Measurements from ENCODE around the gene LSM7.

The LSM7 gene

GRCh38 chr19:2338055-2338615, 9.7 kb upstream of the LSM7 start:
- no peak for DNase-seq (ENCODE audit: low spot score)

DNA sequence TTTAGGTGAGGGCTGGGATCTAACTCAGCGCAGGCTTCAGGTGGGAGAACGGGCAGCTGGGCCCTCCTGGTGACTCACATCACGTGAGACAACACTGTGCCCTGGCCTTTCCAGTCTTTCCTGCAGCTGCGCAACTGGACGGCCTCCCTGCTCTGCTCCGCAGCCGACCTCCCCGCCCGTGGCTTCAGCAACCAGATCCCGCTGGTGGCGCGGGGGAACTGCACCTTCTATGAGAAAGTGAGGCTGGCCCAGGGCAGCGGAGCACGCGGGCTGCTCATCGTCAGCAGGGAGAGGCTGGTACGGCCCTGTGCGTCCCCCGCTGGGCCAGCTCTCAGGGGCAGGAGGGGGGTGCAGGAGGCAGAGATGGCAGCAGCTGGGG, 8.9 kb upstream of the LSM7 start:
- DNase-seq (ENCODE audit: low spot score), result peak; percentile 69

DNA sequence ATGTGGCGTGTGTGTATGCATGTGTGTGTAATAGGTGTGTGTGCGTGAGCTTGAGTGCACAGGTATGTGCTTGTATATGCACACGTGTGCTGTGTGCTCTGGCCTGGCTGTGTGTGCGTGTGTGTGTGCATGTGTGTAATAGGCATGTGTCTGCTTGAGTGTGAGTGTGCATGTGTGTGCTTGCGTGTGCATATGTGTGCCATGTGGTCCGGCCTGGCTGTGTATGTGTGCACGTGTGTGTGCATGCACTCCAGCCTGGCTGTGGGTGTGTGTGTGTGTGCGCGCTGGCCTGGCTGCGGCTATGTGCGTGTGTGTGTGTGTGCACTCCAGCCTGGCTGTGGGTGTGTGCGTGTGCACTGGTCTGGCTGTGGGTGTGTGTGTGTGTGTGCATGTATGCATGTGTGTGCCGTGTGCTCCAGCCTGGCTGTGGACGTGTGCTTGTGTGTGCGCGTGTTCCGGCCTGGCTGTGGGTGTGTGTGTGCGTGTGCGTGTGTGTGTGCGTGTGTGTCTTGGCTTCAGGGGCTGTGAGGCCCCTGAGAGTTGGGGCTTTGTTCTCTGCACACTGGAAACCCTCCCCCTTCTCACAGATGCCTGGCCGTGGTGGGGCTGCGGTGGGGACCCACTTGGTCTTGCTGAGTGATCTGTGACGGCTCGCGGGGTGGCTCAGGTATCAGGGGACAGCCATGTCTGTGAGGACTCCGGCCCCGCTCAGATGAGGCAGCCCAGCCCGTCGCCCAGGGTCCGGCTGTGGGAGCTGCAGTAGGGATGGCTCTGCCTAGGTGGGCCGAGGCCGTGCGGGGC, 8.3 kb upstream of the LSM7 start:
- no peak for DNase-seq (ENCODE audit: low spot score)

- no peak for DNase-seq (ENCODE audit: low spot score)
These were observed 7.5 kb upstream of the LSM7 start for GRCh38 chr19:2335848-2336247.

DNA sequence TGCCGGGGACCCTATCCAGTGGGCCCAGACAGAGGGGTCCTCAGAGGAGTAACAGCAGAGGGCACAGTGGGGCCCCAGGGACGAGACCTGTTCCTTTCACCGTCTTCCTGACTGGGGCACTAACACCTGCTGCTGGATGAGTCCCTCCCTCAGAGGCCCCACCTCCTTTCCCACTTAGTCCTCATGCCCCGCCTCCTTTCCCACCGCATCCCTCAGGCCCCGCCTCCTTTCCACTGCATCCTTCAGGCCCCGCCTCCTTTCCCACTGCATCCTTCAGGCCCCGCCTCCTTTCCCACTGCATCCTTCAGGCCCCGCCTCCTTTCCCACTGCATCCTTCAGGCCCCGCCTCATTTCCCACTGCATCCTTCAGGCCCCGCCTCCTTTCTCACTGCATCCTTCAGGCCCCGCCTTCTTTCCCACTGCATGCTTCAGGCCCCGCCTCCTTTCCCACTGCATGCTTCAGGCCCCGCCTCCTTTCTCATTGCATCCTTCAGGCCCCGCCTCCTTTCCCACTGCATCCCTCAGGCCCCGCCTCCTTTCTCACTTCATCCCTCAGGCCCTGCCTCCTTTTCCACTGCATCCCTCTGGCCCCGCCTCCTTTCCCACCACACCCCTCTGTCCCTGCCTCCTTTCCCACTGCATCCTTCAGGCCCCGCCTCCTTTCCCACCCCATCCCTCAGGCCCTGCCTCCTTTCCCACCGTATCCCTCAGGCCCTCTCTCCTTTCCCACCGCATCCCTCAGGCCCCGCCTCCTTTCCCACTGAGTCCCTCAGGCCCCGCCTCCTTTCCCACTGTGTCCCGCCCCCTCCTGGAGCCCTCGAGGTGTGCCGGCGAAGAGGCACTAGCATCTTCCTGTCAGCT, 6.8 kb upstream of the LSM7 start:
- no peak for DNase-seq (ENCODE audit: low spot score)

GRCh38 chr19:2334426-2334825, 6.0 kb upstream of the LSM7 start:
- no peak for DNase-seq (ENCODE audit: low spot score)

- no peak for DNase-seq (ENCODE audit: low spot score)
These were observed 5.4 kb upstream of the LSM7 start for GRCh38 chr19:2333807-2334211.

- DNase-seq (ENCODE audit: low spot score), result no peak
These were observed 4.8 kb upstream of the LSM7 start for GRCh38 chr19:2333027-2333806.

DNA sequence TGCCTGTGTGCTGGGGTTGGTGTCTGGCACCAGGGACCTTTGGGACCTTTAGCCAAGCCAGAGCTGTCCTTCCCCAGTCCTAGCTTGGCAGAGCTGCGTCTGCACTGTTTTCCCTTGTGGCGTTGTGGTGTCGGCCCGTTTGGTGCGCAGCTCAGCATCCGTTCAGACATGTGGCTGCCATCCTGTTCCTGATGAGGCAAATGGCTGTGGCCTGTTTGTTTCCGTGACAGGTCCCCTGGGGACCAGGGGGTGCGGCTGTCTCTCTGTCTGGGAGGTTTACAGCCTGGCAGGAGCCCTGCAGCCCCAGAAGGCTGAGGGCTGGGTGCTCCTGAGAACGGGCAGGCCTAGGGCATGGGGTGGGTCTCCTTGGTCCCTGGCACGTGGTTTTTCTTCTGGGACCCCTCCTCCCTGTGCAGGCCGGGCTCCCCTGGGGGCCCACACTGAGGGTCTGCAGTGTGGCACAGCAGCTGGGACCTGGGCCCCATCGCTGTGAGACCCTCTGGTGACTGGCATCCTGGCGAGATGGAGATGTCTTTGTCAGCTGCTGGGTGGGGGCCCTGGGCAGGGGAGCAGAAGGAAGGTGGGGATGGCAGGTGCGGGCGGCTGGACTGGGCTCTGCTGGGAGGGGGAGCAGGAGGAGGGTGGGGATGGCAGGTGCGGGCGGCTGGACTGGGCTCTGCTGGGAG, 4.1 kb upstream of the LSM7 start:
- DNase-seq (ENCODE audit: low spot score), result peak; percentile 84

DNA sequence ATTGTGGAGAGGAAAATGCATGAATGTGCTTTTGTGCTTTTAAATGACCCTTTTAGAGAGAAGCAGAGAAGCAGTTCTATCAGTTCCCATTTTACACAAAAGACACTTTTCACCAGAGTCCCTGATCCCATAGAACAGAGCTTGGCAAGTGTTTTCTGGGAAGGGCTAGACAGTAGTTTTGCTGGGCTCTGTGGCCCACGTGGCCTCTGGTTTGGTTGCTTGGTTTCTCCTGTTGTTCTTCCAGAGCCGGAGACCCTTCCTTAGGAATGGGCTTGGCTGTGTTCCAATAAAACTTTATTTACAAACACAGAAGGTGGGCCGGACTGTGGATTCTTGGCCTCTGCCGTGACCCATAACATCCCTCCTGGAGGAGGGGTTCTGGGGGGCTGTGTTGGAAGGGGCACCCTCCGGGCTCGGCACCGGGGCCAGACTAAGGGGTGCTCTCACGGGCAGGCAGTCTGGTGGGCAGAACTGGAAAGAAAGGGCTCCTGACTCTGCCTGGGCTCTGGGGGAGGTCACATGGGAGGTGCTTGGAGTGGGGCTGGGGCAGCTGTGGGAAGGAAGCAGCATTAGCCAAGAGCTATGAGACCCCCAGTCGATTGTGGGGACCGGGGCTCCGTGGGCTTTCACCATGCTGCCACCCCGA, 3.3 kb upstream of the LSM7 start:
- DNase-seq (ENCODE audit: low spot score), result no peak

DNA sequence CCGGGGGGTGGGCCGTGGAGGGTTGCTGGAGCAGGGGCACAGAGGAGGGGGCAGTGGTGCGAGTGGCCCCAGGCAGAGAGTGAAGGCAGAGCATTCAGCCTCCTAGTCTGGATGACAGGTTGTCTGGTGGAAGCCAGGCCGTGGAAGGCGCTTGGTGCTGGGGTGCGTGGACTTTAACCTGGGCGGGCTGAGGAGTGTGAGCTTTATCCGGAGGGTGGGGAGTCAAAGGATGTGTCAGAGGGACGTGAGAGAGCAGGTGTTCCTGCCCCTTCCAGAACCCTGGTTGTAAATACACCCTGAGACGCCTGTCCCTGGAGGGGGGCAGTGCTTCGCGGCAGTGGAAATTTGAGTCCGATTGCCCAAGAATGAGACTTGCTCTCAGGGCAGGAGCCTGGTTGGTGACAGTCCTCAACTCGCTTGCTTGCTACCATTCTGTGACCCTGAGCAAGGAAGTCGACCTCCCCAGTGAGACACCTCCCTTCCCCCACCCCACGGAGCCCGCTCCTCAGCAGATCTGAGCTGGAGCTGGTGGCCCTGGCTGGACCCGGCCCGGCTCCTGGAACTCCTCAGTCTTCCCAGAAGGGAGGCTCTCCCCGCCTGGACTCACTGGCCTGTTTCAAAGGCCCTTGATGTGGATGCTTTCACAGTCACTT, 2.4 kb upstream of the LSM7 start:
- no peak for DNase-seq (ENCODE audit: low spot score)

GRCh38 chr19:2330255-2330631, 1.9 kb upstream of the LSM7 start:
- DNase-seq (ENCODE audit: low spot score), result no peak

GRCh38 chr19:2329501-2329916, 1.1 kb upstream of the LSM7 start:
- DNase-seq (ENCODE audit: low spot score), result no peak

- no peak for DNase-seq (ENCODE audit: low spot score)
These were observed 728 bp upstream of the LSM7 start for GRCh38 chr19:2329149-2329478.

GRCh38 chr19:2327773-2328400, 499 bp downstream of the LSM7 start:
- no peak for DNase-seq (ENCODE audit: low spot score)

DNA sequence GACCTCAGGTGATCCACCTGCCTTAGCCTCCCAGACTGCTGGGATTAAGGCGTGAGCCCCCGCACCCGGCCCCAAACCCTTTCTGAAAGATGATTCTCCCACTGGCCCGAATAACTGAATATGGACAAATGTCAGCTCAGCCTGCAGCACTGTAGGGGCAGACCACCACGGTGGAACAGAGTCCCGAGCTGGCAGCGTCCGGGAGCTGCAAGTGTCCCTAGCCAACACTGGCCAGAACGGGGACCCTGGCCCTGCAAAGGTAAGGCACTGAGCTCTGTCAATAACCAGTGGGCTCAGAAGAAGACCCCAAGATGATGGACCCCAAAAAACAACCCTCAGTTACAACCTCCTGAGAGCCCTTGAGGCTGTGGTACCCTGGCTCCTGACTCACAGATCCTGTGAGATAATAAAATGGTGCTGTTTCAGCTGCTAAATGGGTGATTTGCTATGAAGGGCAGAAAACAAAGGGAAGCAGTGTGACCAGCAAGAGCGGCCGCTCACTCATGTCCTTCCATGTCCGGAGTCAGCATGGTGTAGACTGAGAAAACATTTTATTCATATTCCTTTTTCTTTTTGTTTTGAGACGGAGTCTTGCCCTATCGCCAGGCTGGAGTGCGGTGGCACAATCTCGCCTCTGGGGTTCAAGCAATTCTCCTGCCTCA, 1.6 kb downstream of the LSM7 start:
- no peak for DNase-seq (ENCODE audit: low spot score)

DNA sequence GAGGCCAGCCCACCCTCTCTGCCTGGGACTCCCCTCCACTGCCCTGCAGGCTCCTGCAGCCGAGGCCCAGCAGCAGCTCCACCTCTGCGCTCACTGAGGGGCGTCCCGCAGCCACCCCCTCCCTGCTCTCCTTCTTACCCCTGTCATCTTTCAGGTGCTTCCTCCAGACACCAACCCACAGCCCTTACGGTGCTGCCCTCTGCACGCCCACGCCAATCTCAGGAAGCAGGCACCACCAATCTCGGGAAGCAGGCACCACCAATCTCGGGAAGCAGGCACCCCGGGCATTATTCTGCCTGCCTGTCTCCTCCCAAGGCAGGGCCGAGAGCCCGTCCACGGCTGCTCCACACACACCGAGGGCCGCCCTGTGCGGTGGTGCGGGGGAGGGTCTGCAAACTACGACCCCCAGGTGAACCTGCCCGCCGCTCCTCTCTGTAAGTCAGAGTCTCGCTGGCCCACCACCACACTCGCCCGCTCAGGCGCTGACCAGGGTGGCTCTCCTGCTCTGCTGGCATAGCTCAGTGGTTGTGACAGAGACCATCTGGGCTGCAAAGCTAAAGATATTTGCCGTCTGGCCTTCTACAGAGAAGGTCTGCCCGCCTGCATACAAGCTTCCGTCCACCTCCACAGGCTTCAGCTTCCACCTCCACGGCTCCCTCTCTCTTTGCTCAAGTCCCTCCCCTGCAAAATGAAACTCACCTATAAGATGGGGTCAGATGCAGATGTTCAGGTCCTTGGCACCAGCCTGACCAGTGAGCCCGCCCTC, 2.9 kb downstream of the LSM7 start:
- no peak for DNase-seq (ENCODE audit: low spot score)

DNA sequence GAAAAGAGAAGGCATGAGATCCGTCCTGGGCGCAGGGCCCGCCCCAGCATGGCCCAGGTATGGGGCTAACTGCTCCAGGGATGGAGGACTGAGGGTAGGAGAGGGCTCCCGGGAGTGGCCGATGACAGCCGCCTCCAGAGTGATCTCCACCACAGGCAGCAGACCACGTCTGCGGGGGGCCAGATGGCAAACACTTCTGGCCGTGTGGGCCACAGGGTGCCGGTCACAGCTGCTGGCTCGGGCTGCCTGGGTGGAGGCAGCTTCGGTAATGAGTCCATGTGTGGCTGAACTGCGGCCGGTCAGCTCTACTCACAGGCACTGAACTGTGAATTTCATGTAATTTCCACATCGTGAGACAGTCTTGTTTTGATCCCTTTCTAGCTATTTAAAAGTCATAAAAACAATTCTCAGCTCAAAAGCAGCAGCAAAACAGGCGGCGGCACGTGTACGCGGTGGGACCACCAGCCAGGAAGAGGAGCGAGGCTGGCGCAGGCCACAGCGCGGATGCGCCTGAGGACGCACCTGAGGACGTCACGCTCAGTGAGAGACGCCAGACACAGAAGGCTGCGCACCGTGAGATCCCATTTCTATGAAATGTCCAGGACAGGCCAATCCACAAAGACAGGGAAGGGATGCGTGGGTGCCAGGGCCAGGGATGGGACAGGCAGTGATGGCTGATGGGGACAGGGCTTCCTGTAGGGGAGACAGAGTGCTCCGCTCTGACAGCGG, 4.0 kb downstream of the LSM7 start:
- no peak for DNase-seq (ENCODE audit: low spot score)

All from D341Med (cell line).